Stimulated activated CD4-positive, alpha-beta T cell treated with anti-CD3 and anti-CD28 coated beads, TNF-alpha, amount 100 ng/mL, for 24 hours (primary cell): ENCODE measurements around the gene EN1.

Source experiments
- DNase-seq, 3 experiments: peaks; one replicate each; pipeline ENCODE4 v3.0.0-alpha.2; 2020; ENCODE audit warnings: low read depth in 3 of 3

Gene EN1

DNA sequence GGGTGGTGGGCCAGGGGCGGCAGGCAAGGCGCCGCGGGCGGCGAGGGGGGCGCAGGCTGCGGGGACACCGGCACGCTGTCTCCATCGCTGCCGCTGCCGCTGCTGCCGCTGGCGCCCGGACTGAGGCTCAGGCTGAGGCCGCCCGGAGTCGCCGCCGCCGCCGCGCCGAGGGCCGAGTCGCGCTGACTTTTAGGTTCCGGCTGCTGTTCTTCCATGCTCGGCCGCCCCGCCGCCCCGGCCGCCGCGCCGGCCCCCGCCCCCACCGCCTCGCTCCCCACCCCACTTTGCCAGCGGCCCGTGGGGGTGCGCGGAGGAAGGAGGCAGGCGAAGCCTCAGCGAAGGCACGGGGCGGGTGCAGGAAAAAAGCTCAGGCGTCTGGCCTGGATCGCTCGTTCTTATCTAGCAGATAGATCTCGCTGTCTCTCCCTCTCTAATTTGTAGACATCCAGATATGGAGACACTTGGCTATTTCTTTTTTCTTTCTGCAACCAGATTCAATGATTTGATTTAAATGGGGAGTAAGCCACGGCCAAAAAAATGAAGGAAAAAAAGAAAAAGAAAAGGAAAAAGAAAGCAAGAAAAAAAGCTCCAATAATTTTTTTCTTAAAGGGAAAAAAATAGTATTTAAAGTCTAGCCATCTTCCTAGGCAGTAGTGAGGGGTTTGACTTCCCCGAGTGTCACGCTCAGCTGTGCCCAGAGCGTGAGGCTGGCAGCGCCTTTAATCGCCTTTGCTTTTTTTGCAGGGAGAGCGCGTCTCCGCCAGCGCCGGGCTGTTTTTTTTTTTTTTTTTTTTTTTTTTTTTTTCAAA lies at the start of gene EN1:
Gene EN1 (minus strand): TSS at position 696 of the 809 bp plus-strand sequence. CDS start 481 bp downstream, at position 215.
- DNase-seq = no peak

DNA sequence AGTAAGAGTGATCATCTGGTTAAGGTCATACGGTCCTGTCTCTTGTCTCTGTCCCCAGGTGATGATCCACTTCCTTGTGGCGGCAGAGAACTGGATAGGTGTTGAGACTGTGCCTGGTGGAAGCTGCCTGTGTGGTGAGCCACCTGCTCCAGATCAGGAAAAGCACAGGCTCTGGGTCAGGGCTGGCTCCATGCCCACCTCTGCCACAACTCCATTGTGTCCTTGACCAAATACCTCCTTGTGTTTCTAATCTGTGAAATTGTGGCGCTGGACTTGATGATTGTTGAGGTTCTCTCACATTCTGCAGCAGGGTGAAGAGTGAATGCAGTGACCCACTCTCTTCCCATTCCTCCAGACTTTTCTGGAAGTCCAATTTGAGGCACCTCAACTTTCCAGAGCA lies 45.7 kb upstream of the EN1 start:
- no peak for DNase-seq

DNA sequence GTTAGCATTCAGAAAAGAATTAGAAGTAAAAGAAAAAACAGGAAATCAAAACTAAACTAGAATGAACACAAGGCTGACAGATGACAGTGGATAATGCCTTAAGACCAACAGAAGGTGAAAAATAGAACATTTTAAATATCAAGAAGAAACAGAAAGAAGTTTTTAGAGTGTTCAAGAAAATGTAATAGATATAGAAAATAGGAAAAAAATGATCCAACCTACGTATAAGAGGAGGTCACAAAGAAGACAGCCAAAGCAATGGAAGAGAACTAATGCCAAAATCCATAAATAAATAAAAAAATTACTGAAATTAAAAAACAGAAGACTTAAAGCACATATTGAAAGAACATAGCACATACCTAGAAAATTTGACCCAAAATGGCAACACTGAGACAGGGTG lies 42.5 kb upstream of the EN1 start:
- DNase-seq = no peak

DNA sequence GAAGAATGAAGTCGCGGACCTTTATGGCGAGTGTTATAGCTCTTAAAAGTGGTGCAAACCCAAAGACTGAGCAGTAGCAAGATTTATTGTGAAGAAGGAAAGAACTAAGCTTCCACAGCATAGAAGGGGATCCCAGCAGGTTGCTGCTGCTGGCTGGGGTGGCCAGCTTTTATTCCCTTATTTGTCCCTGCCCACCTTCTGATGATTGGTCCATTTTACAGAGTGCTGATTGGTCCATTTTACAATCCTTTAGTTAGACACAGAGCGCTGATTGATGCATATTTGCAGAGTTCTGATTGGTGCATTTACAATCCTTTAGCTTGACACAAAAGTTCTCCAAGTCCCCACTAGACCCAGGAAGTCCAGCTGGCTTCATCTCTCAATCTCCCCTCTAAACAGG lies 36.3 kb upstream of the EN1 start:
- DNase-seq = no peak

DNA sequence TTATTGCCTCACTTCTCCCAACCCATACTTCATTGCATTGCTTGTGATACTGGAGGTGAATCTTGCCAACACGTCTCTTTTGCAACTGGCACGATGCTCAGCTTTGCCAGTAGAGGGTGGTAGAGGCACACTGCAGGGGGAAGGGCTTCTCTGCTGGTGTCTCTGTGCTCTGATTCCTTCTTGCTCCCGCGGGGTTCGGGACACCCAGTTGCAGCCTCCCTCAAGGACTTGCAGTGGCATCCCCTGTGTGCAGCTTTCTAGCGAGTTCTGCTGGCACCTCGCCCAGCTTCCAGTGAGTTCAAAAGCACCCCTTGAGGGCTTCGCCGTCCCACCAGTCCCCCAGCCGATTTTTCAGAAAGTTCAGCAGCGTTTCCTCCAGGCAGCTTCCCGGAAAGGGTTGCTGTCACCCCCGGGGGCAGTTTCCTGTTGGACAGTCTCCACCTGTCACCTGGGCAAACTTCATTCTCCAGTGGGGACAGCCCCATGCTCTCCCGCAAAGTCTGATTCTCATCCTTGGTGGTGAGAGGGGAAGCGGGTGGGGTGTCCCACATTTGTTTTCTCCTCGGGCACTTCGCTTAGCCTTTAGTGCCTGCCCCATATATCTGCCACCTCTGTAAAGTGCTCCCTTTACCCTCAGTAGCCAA lies 35.4 kb upstream of the EN1 start:
- DNase-seq = peak; percentile 36 to 58 (median 45)

DNA sequence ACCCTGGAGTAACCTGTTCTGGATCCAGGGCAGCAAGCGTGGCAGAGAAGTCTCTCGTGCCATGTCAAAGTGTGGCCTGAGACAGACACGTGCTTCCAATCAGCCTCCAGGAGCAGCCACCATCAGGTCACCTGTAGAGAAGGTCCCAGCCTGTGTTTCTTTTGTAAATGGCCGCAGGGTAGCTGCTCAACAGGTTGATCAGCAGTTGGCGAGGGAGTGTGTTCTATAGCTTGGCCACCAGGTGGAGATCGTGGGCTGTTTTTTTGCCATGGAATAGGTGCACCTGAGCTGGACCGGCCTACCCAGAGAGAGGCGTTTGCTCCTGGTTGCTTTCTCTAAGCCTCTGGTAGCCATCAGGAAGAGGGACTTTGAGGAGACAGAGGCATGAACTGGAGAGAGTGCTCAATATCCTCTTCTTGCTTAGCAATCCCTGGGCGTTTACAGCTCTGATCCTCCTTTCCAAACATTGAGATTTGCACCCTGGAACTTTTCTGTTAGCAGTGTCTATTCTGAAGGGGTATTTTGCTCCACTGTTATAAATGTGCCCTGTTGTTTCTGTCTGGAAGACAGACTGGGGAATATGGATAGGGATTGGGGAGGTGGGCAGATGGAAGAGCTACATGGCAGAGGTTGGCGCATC lies 34.2 kb upstream of the EN1 start:
- peak; percentile 36 to 58 (median 52) for DNase-seq

DNA sequence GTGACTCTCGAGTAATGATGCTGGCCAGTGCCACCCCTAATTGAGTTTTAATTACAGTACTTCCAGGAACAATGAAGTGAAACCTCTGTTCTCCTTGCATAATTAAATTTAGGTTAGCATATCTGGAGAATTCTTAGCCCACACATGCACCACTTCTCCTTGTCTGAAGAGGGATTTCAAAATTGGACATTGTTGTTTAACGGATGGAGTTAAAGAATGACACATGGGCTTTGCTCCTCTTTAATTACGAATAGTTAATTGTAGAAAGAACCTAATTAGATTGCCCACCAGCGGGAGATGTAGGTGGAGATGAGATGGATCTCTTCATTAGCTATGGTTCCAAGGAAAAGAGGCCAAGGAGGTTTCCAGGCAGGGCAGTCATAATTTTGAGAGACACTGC lies 33.1 kb upstream of the EN1 start:
- no peak for DNase-seq

DNA sequence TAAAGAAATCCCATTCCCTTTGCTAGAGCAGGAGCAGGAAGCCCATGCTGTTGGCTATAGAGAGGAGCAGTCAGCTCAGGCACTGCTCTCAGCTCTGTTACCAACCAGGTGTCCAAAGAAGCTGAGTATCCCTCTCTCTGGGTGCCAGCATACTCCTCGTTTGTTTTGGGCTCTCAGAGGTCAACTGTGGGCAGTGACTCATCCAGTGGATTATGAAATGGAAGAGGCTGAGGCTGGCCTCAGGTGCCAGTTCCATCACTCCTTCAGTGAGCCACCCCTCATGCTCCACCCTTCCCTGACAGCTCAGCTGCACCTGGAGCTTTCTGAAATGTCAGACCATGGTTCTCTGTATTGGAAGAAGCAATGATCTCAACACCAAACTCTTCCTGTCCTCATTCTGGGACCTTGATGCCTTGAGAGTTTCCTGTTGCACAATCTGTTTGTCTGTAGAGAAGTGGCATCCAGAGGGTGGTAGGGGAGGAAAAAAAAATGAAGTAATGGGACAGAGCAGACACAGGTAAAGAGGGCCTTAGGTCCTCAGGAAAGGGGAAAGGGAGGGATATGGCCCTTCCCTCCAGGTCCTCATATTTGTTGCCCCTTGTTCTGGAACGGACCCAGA lies 31.2 kb upstream of the EN1 start:
- DNase-seq = no peak

DNA sequence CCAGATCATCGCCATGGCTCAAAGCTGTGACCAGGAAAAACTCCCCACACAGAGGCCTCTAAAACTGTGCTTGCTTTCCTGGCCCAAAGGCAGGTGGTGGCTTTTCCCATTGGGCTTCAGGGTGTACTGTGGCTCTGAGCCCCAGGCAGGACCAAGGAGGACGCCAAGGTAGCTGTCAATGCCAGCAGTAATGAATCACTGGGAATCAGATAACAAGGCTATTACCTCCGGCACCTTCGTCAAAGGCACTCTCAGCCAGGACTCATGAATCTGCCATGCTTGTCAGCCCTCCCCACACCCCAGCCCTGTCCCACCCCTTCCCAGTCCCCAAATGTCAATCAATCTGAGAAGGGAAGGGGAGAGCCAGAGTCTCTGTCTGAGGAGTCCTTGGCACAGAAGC lies 27.9 kb upstream of the EN1 start:
- no peak for DNase-seq

DNA sequence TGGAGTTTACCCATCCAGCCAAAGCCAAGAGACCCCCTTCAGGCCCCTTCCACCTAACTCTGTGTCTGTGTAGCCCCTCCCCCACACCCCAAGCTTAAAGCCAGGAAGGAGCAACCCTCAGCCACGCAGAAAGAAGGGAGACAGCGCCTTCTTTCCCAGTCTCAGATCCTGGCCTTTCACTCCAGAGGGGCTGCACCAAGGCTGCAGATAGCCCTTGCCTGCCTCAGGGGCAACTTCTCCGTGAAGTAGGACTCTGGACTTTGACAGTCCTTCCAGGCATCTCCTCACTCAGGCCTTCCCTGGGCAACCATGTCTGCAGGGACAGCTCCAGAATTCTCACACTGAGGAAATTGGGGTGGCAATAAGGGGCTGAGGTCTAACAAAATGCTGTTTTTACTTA lies 26.9 kb upstream of the EN1 start:
- DNase-seq = no peak

DNA sequence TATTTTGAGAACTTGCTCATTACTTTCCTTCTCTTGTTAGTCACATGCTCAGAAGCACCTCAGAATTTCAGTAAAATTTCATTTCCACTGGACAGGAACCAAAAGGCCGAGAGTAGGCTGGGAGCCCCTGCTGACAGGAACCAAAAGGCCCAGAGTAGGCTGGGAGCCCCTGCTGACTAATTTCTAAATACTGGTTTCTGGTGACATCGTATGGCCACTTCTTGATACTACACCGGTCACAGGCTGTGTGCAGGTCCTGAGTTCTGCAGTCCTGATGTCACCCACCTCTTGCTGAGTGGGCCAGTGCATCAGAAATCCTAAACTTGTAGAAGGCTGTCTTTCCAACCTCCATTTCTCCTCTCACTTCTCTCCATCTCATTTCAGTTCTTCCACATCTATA lies 17.7 kb upstream of the EN1 start:
- DNase-seq = no peak

DNA sequence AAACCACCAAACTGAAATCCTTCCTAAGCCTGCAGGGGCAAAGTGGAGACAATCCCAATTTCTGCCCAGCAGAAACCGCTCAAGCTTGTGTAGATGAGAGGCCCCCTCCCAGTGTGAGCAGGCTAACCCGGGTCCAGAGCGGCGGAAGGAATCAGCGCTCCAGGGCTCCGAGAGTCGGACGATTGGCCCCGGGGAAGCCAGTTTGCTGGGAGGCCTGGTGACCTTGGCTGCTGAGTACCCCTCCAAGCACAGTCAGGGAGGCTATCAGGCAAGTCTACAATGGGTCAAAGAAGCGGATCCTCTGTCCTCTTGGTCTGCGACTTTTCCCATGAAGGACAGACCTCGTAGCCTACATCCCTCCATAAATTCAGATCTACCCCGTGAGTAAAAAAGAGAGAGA lies 16.8 kb upstream of the EN1 start:
- no peak for DNase-seq

DNA sequence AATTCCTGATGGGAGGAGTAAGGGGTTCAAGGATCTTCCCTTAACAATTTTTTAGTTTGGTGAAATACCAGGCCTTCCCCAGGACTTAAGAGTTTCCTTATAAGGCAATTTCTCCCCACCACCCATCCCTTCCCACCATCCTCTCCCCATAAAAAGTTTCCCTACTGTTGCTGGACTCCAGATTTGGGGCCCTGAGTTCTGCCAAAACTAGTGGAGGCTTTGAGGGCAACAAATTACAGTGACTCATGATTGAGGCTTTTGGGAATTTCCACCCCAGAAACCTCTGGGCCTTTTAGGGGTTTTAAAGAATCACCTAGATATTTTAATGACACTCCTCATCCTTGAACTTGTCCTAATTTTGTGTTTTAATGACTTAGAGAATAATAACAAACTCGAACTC lies 14.3 kb upstream of the EN1 start:
- DNase-seq = no peak

DNA sequence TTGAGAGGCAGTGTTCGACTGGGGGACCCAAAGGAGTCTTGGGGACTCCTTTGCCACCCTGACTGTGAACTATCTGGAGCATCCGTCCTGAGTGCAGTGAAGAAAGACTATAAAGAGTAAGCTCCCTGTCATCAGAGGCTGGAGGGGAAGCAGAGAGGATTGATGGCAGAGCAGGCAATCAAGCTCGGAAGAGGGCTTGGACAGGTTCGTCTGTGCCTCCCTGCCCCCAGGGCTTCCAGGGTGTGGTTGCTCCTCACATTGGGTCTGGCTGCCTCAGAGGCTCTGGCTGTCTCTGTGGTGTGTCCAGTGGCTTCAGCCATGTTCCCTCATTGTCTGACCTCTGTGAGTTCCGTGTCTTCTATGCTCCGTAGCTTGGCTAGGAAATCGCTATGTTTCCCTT lies 13.8 kb upstream of the EN1 start:
- DNase-seq = no peak

DNA sequence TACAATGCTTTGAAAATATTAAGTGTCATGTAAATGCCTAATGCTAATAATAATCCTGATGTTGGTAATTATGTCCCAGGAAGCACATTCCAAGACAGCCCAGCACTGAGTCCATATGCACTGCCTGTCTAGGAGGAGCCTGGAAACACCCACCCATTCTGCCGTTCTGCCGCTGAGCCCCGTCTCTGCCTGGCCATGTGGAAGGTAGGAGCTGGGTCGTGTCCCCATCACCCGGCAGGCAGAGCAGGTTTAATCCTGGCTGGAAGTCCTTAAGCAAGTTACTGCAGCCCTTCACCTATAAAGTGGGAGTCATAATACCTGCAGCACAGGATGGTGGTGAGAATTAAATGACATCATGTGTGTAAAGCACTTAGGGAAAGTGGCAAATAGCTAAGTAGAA lies 13.1 kb upstream of the EN1 start:
- DNase-seq = no peak

DNA sequence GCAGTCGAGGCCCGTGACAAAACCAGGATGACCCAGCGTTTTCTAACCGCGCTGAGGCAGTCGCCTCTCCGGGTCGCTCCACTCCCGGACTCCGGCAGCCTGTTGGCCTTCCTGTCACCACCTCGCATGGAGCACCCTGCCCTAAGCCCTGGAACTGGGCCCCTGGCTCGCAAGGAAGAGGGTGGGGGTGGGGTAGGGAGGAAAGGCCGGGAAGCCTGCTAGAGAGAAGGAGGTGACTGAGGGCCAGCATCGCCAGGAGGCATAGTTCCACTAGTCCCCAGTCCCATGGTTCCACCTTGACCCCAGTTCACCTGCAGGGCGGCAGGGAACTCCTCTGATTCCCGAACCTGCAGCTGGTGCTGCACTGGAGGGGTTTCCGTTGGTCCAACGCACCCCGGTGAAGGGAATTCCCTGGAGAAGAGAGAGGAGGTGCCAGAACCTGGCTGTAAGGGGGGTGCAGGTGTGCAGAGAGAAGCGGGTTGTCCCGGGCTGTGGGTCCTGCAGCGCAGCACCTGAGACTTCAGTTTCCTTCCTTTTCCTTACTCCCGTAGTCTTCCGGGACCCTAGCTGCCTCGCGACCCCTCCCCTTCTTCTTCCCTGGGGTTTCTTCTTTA lies 11.8 kb upstream of the EN1 start:
- no peak for DNase-seq

DNA sequence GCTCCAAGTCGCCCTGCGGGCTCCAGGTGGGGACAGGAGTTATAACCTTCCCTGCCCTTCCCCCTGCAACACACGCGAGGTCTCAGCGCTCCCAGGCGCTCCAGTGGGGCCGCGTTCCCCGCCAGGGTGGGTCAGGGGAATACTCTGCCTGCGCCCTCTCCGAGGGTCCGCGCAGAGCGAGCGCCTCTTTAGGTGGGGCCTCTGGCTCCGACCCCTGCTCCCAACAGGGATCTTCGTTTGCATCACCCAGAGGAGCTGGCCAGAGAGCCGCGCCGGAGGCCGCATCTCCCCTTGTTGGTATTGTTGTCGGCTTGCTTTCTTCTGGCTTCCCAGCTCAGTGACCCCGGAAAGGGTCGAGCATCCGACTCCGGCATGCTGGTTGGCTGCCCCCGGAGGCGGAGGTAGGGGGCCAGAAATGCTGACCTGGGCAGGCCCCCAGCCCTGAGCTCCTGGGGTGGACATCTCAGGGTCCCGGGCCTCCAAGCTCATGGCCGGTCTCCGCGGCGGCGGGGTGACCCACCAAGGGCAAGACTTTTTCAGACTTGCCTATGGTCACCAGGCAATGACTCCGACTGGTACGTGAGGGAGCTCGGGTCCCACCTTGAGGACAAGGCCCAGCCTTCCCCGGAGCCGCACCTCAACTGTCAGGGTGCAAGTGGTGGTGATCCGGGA lies 11.2 kb upstream of the EN1 start:
- DNase-seq = no peak

DNA sequence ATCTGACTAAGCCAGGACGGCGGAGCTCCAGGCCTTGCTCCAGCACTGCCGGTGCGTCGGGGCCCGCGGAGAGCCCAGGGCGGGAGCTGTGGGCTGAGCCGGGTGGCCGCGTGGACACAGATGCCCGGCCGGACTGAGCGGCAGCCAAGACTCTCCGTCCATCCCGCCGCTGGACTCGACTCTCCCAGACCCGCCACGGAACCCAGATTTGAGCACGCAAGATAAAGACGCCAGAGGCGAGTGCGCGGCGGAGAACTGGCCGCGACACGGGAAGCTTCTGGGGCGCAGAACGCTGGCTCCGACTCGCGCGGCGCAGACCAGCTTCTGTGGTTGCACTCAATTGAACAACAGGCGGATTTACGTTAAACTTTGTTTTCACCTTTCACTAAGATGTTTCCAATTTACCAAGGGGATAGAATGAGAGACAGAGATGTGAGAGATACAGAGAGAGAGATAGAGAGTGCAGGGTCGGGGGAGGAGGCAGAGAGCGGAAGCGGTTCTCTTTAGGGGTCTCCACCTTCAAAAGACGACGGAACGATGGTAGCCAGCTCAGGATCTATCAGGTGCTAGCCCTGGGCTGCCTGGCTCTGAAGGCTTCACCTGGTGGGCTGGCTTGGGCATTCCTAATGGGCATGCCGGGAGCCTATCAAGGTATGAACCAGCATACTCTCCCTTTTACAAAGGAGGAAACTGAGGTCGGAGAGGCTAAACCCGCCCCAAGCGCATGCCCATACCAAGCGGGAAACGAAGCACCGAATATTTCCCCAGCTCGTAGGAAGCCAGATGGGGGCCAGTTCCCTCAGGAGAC lies 10.4 kb upstream of the EN1 start:
- no peak for DNase-seq

DNA sequence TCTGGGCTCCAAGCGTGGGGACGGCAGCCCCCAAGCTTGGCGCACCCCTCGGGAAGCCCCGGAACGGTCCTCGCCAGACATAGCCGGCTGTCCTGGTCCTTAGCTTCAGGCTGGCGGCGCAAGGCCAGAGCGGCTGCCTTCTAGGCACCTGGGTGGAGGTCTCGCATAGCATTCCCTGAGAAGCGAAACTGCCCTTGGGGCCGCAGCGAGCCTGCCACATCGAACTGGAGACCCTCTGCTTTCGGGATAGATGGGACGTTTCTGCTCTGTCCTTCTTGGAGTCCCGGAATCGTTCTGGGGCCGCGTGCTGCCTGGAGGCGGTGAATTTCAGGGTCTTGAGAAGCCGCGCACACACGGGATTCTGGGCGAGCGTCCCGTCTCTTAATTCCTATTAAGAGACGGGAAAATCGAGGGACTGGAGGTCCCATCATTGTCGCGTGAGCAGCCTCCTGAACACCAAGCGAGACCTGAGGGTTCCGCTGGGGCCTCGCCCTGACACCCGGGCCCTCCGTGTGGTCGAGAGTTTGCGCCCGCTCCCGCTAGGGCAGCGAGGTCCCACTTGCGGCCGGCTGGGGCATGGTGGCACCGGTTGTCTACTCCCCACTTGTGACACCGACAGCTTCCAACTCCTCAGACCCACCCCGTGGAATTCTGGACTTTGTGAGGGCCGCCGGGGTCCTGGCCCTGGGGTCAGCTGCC lies 9.7 kb upstream of the EN1 start:
- no peak for DNase-seq

DNA sequence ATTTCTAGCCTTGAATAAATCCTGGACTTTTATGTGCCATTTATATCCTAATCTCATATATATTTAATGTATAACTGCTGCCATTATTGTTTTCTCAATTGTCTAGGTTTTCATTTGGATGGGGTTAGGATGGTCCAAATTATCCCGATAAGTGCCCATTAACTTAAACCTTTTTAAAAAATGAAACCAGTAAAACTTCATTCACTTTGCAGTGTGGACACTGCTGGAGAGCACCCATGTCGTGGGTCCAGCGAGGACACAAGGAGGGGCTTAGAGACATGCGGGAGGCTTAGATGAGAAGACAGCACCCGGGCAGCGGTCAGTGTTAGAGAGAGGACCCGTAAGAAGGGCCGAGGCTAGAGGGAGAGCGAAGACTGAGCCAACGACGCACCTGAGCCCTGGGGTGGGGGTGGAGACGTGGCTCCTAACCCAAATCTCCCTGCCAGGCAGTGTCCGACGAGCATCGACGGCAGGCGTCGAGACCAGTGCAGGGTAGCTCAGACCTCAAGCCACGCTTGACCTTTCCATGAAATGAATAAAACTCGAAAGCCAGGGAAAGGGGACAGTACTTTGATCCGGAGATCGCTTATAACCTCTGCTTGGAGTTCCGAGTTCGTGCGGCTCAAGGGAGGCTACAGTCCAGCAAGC lies 9.0 kb upstream of the EN1 start:
- no peak for DNase-seq
